Neural cell (in vitro differentiated cells): Measurements from ENCODE around the gene TUG1.

Source experiments
- CTCF ChIP-seq: fragments of 450-650 bp; IDR thresholded peaks from 2 replicates; pipeline ENCODE4 v1.5.1; 2014; ENCODE audit warnings: antibody characterized with exemption, mild to moderate bottlenecking, moderate library complexity; ENCODE audit not compliant: poor library complexity, severe bottlenecking
- EP300 ChIP-seq: fragments of 450-650 bp; conservative IDR thresholded peaks from 2 replicates; pipeline ENCODE4 v1.6.1; 2014; ENCODE audit warnings: antibody characterized with exemption, mild to moderate bottlenecking, moderate library complexity; ENCODE audit not compliant: poor library complexity, severe bottlenecking
- EZH2 ChIP-seq: fragments of 200-600, 300-800 bp; shearing (Covaris generic), sonication (generic); IDR thresholded peaks from 2 replicates; pipeline ENCODE4 v1.6.1; 2014; ENCODE audit warnings: antibody characterized with exemption, low read length, borderline replicate concordance, mild to moderate bottlenecking; ENCODE audit not compliant: insufficient read depth, poor library complexity, severe bottlenecking
- MXI1 ChIP-seq: fragments of 450-650 bp; conservative IDR thresholded peaks from 2 replicates; pipeline ENCODE4 v1.6.1; 2014; ENCODE audit warnings: antibody characterized with exemption, mild to moderate bottlenecking; ENCODE audit not compliant: poor library complexity, severe bottlenecking
- POLR2AphosphoS5 ChIP-seq: IDR thresholded peaks from 2 replicates; pipeline ENCODE4 v1.6.1; 2012
- RAD21 ChIP-seq: fragments of 450-650 bp; conservative IDR thresholded peaks from 2 replicates; pipeline ENCODE4 v1.6.1; 2014; ENCODE audit warnings: antibody characterized with exemption, mild to moderate bottlenecking, moderate library complexity
- TAF1 ChIP-seq: IDR thresholded peaks from 2 replicates; pipeline ENCODE4 v1.6.1; 2012; ENCODE audit warnings: low read depth
- TF ChIP-seq, protein P1 (sequence below): IDR thresholded peaks from 2 replicates; pipeline ENCODE4 v1.6.1; 2012; ENCODE audit warnings: borderline replicate concordance

GRCh38 chr22:30946354-30946753 lies 22.7 kb upstream of the TUG1 start:
- TF ChIP-seq EZH2 (no peak), CTCF (no peak), POLR2AphosphoS5 (no peak), TAF1 (no peak), EP300 (no peak), MXI1 (no peak), RAD21 (no peak)
- TF ChIP-seq, protein P1, sequence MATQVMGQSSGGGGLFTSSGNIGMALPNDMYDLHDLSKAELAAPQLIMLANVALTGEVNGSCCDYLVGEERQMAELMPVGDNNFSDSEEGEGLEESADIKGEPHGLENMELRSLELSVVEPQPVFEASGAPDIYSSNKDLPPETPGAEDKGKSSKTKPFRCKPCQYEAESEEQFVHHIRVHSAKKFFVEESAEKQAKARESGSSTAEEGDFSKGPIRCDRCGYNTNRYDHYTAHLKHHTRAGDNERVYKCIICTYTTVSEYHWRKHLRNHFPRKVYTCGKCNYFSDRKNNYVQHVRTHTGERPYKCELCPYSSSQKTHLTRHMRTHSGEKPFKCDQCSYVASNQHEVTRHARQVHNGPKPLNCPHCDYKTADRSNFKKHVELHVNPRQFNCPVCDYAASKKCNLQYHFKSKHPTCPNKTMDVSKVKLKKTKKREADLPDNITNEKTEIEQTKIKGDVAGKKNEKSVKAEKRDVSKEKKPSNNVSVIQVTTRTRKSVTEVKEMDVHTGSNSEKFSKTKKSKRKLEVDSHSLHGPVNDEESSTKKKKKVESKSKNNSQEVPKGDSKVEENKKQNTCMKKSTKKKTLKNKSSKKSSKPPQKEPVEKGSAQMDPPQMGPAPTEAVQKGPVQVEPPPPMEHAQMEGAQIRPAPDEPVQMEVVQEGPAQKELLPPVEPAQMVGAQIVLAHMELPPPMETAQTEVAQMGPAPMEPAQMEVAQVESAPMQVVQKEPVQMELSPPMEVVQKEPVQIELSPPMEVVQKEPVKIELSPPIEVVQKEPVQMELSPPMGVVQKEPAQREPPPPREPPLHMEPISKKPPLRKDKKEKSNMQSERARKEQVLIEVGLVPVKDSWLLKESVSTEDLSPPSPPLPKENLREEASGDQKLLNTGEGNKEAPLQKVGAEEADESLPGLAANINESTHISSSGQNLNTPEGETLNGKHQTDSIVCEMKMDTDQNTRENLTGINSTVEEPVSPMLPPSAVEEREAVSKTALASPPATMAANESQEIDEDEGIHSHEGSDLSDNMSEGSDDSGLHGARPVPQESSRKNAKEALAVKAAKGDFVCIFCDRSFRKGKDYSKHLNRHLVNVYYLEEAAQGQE: no peak
